ENCODE data around the gene ECM2.

The ECM2 gene

GRCh38 chr9:92561374-92562330 is 25.9 kb upstream of the ECM2 start:
- no peak for DNase-seq (ENCODE audit: low spot score)
- H4K8ac ChIP-seq (ENCODE audit: low read depth, low read length), result no peak overlapping the region
- no peak overlapping the region for H3K4ac ChIP-seq (ENCODE audit: low read length)
- no peak overlapping the region for H4K91ac ChIP-seq (ENCODE audit: low read depth, low read length, poor library complexity)
- H2BK12ac ChIP-seq (ENCODE audit: low read length), result no peak overlapping the region
- H3K14ac ChIP-seq (ENCODE audit: low read length), result no peak overlapping the region
- H3K9ac ChIP-seq (ENCODE audit: low read depth, low read length, poor library complexity), result no peak overlapping the region
- no CpG with 5 or more reads among the region's 5 CpGs for WGBS, 2 donors (ENCODE audit: extremely low coverage in 2 of 2, insufficient read length in 2 of 2, insufficient replicate concordance in 1 of 2)
- H3K36me3 ChIP-seq (replicated peaks in 1 of 2; ENCODE audit: control insufficient read depth in 2 of 2, insufficient read depth in 2 of 2, low read length in 2 of 2), result no peaks in the 10 kb centered on the region
- H3K27ac ChIP-seq (replicated peaks; ENCODE audit: low read length), result no peak overlapping the region
- H3K18ac ChIP-seq (ENCODE audit: low read length), result no peak overlapping the region
- H2BK120ac ChIP-seq (ENCODE audit: low read depth, low read length), result no peak overlapping the region
- H2BK5ac ChIP-seq (ENCODE audit: low read length), result no peak overlapping the region
- H3K4me3 ChIP-seq (ENCODE audit: low read length in 2 of 2), result no peak overlapping the region
- H3K23ac ChIP-seq (ENCODE audit: low read depth, low read length, poor library complexity), result no peak overlapping the region
- H2AK5ac ChIP-seq (ENCODE audit: low read depth, low read length), result no peak overlapping the region
- H2BK15ac ChIP-seq (ENCODE audit: low read length), result no peak overlapping the region
- H3K27me3 ChIP-seq (ENCODE audit: control insufficient read depth in 3 of 3, insufficient read depth in 3 of 3, low read depth in 1 of 3, low read length in 3 of 3), result no peaks in the 10 kb centered on the region
- H3K79me1 ChIP-seq (ENCODE audit: low read depth, low read length), result no peaks in the 10 kb centered on the region
- H3K9me3 ChIP-seq (replicated peaks in 1 of 2; ENCODE audit: control insufficient read depth in 2 of 2, insufficient read depth in 1 of 2, low read depth in 1 of 2, low read length in 2 of 2), result no peaks in the 10 kb centered on the region
- H3K4me1 ChIP-seq (ENCODE audit: control insufficient read depth in 2 of 2, insufficient read depth in 1 of 2, low read depth in 1 of 2, low read length in 2 of 2), result peaks cover 0 to 8% of the 10 kb centered on the region in 2 donors
- H2AFZ ChIP-seq (ENCODE audit: low read length), result no peak overlapping the region
- H3K4me2 ChIP-seq (ENCODE audit: insufficient read depth, low read length, poor library complexity, severe bottlenecking), result no peak overlapping the region

GRCh38 chr9:92558612-92559374 is 23.0 kb upstream of the ECM2 start:
- Histone ChIP-seq H3K9me3 (replicated peaks in 1 of 2; ENCODE audit: control insufficient read depth in 2 of 2, insufficient read depth in 1 of 2, low read depth in 1 of 2, low read length in 2 of 2) (no peaks in the 10 kb centered on the region), H3K9ac (ENCODE audit: low read depth, low read length, poor library complexity) (no peak overlapping the region), H2AFZ (ENCODE audit: low read length) (no peak overlapping the region), H3K79me1 (ENCODE audit: low read depth, low read length) (no peaks in the 10 kb centered on the region), H3K18ac (ENCODE audit: low read length) (peak overlapping the region; percentile 80), H3K14ac (ENCODE audit: low read length) (no peak overlapping the region), H2BK5ac (ENCODE audit: low read length) (no peak overlapping the region), H3K4me3 (ENCODE audit: low read length in 2 of 2) (no peak overlapping the region), H2AK5ac (ENCODE audit: low read depth, low read length) (no peak overlapping the region), H2BK12ac (ENCODE audit: low read length) (no peak overlapping the region), H4K8ac (ENCODE audit: low read depth, low read length) (no peak overlapping the region), H3K36me3 (replicated peaks in 1 of 2; ENCODE audit: control insufficient read depth in 2 of 2, insufficient read depth in 2 of 2, low read length in 2 of 2) (no peaks in the 10 kb centered on the region), H3K23ac (ENCODE audit: low read depth, low read length, poor library complexity) (no peak overlapping the region), H2BK120ac (ENCODE audit: low read depth, low read length) (no peak overlapping the region), H3K4ac (ENCODE audit: low read length) (no peak overlapping the region), H3K4me1 (ENCODE audit: control insufficient read depth in 2 of 2, insufficient read depth in 1 of 2, low read depth in 1 of 2, low read length in 2 of 2) (peaks cover 0 to 8% of the 10 kb centered on the region in 2 donors), H3K4me2 (ENCODE audit: insufficient read depth, low read length, poor library complexity, severe bottlenecking) (no peak overlapping the region), H2BK15ac (ENCODE audit: low read length) (no peak overlapping the region), H3K27me3 (ENCODE audit: control insufficient read depth in 3 of 3, insufficient read depth in 3 of 3, low read depth in 1 of 3, low read length in 3 of 3) (no peaks in the 10 kb centered on the region), H3K27ac (replicated peaks; ENCODE audit: low read length) (no peak overlapping the region), H4K91ac (ENCODE audit: low read depth, low read length, poor library complexity) (no peak overlapping the region)
- DNase-seq (ENCODE audit: low spot score), result no peak
- WGBS, 2 donors (ENCODE audit: extremely low coverage in 2 of 2, insufficient read length in 2 of 2, insufficient replicate concordance in 1 of 2), result no CpG with 5 or more reads among the region's 16 CpGs

DNA sequence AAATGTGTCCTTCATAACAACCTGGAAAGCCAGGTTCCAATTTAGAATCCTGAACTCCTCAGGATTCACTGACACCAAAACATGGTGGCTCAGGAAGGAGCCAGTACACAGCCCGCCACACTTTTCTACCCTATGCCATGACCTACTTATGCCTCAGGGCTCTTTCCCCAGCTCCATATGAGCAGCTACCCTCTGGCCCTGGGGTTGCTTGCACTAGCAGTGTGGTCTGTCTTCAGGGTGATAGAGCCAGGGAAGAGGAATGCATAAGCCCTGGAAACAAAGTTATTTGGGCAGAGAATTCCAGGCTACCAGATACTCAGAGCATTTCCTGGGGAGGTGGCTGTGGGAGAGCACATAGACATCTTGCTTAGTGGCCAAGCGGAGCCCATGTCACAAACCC is 15.0 kb upstream of the ECM2 start:
- Histone ChIP-seq H3K4me2 (ENCODE audit: insufficient read depth, low read length, poor library complexity, severe bottlenecking) (no peak overlapping the region), H2BK5ac (ENCODE audit: low read length) (no peak overlapping the region), H3K36me3 (replicated peaks in 1 of 2; ENCODE audit: control insufficient read depth in 2 of 2, insufficient read depth in 2 of 2, low read length in 2 of 2) (no peaks in the 10 kb centered on the region), H3K27me3 (ENCODE audit: control insufficient read depth in 3 of 3, insufficient read depth in 3 of 3, low read depth in 1 of 3, low read length in 3 of 3) (no peaks in the 10 kb centered on the region), H3K9ac (ENCODE audit: low read depth, low read length, poor library complexity) (no peak overlapping the region), H3K4ac (ENCODE audit: low read length) (no peak overlapping the region), H3K23ac (ENCODE audit: low read depth, low read length, poor library complexity) (no peak overlapping the region), H2BK15ac (ENCODE audit: low read length) (no peak overlapping the region), H3K14ac (ENCODE audit: low read length) (no peak overlapping the region), H4K91ac (ENCODE audit: low read depth, low read length, poor library complexity) (no peak overlapping the region), H3K79me1 (ENCODE audit: low read depth, low read length) (no peaks in the 10 kb centered on the region), H3K9me3 (replicated peaks in 1 of 2; ENCODE audit: control insufficient read depth in 2 of 2, insufficient read depth in 1 of 2, low read depth in 1 of 2, low read length in 2 of 2) (no peaks in the 10 kb centered on the region), H2AK5ac (ENCODE audit: low read depth, low read length) (no peak overlapping the region), H4K8ac (ENCODE audit: low read depth, low read length) (no peak overlapping the region), H3K4me3 (ENCODE audit: low read length in 2 of 2) (no peak overlapping the region), H2AFZ (ENCODE audit: low read length) (no peak overlapping the region), H3K4me1 (ENCODE audit: control insufficient read depth in 2 of 2, insufficient read depth in 1 of 2, low read depth in 1 of 2, low read length in 2 of 2) (no peaks in the 10 kb centered on the region), H3K18ac (ENCODE audit: low read length) (no peak overlapping the region), H2BK12ac (ENCODE audit: low read length) (no peak overlapping the region), H3K27ac (replicated peaks; ENCODE audit: low read length) (no peak overlapping the region), H2BK120ac (ENCODE audit: low read depth, low read length) (no peak overlapping the region)
- no CpG with 5 or more reads among the region's 2 CpGs for WGBS, 2 donors (ENCODE audit: extremely low coverage in 2 of 2, insufficient read length in 2 of 2, insufficient replicate concordance in 1 of 2)
- no peak for DNase-seq (ENCODE audit: low spot score)

DNA sequence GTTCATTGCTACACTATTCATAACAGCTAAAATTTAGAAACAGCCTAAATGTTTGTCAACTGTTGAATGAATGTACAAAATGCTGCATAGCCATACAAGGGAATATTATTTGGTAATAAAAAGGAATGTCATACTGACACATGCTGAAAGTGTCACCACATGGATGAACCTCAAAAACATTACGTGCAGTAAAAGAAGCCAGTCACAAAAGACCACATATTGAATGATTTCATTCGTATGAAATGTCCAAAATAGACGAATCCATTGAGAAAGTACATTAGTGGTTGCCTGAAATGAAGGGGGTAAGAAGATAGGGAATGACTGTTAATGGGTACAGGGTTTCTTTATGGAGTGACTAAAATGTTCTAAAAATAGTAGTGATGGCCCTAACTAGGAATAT is 11.6 kb upstream of the ECM2 start:
- H3K4me1 ChIP-seq (ENCODE audit: control insufficient read depth in 2 of 2, insufficient read depth in 1 of 2, low read depth in 1 of 2, low read length in 2 of 2), result no peaks in the 10 kb centered on the region
- H2BK120ac ChIP-seq (ENCODE audit: low read depth, low read length), result no peak overlapping the region
- no peaks in the 10 kb centered on the region for H3K9me3 ChIP-seq (replicated peaks in 1 of 2; ENCODE audit: control insufficient read depth in 2 of 2, insufficient read depth in 1 of 2, low read depth in 1 of 2, low read length in 2 of 2)

More for the DNA sequence above, 11.6 kb upstream of the ECM2 start:
- Histone ChIP-seq H3K36me3 (replicated peaks in 1 of 2; ENCODE audit: control insufficient read depth in 2 of 2, insufficient read depth in 2 of 2, low read length in 2 of 2) (no peaks in the 10 kb centered on the region), H3K4me2 (ENCODE audit: insufficient read depth, low read length, poor library complexity, severe bottlenecking) (no peak overlapping the region), H2AFZ (ENCODE audit: low read length) (no peak overlapping the region), H3K79me1 (ENCODE audit: low read depth, low read length) (peaks cover 3% of the 10 kb centered on the region), H4K91ac (ENCODE audit: low read depth, low read length, poor library complexity) (no peak overlapping the region), H3K23ac (ENCODE audit: low read depth, low read length, poor library complexity) (no peak overlapping the region), H3K27me3 (ENCODE audit: control insufficient read depth in 3 of 3, insufficient read depth in 3 of 3, low read depth in 1 of 3, low read length in 3 of 3) (no peaks in the 10 kb centered on the region), H4K8ac (ENCODE audit: low read depth, low read length) (no peak overlapping the region), H3K27ac (replicated peaks; ENCODE audit: low read length) (no peak overlapping the region), H2BK15ac (ENCODE audit: low read length) (no peak overlapping the region), H3K4me3 (ENCODE audit: low read length in 2 of 2) (no peak overlapping the region), H2AK5ac (ENCODE audit: low read depth, low read length) (no peak overlapping the region), H3K9ac (ENCODE audit: low read depth, low read length, poor library complexity) (no peak overlapping the region), H2BK12ac (ENCODE audit: low read length) (no peak overlapping the region), H2BK5ac (ENCODE audit: low read length) (no peak overlapping the region), H3K14ac (ENCODE audit: low read length) (no peak overlapping the region), H3K4ac (ENCODE audit: low read length) (no peak overlapping the region), H3K18ac (ENCODE audit: low read length) (no peak overlapping the region)
- no CpG with 5 or more reads among the region's 3 CpGs for WGBS, 2 donors (ENCODE audit: extremely low coverage in 2 of 2, insufficient read length in 2 of 2, insufficient replicate concordance in 1 of 2)
- DNase-seq (ENCODE audit: low spot score), result no peak

Data from neuronal stem cell (in vitro differentiated cells).